Measurements from ENCODE around the gene PTPRF.
"Not testable (repeated sequence)": the region's sequence is repeated elsewhere in the genome, so short reads cannot be mapped to it uniquely, and the experiment has no call there.

DNA sequence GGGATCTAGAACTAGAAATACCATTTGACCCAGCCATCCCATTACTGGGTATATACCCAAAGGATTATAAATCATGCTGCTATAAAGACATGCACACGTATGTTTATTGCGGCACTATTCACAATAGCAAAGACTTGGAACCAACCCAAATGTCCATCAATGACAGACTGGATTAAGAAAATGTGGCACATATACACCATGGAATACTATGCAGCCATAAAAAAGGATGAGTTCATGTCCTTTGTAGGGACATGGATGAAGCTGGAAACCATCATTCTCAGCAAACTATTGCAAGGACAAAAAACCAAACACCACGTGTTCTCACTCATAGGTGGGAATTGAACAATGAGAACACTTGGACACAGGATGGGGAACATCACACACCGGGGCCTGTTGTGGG, 107.7 kb downstream of the PTPRF start:
- not testable (repeated sequence) for TF ChIP-seq POLR2A (IDR thresholded peaks at IDR 0.05)
- TF ChIP-seq, protein P1, sequence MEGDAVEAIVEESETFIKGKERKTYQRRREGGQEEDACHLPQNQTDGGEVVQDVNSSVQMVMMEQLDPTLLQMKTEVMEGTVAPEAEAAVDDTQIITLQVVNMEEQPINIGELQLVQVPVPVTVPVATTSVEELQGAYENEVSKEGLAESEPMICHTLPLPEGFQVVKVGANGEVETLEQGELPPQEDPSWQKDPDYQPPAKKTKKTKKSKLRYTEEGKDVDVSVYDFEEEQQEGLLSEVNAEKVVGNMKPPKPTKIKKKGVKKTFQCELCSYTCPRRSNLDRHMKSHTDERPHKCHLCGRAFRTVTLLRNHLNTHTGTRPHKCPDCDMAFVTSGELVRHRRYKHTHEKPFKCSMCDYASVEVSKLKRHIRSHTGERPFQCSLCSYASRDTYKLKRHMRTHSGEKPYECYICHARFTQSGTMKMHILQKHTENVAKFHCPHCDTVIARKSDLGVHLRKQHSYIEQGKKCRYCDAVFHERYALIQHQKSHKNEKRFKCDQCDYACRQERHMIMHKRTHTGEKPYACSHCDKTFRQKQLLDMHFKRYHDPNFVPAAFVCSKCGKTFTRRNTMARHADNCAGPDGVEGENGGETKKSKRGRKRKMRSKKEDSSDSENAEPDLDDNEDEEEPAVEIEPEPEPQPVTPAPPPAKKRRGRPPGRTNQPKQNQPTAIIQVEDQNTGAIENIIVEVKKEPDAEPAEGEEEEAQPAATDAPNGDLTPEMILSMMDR (IDR thresholded peaks at IDR 0.05) = not testable (repeated sequence)
